PC-9 (cell line): ENCODE data around the gene AKAP4. TPM values are rescaled to one million over a fixed set of nuclear protein-coding genes. Genes with fewer than 3 reads are reported as not detected.
A peak's percentile ranks its signal among the peaks of the same experiment; 100 is the strongest.

Experiments used
- Bru-seq: library from RNA; stranded (reverse); fragments of 400-500 nt; gene quantifications from one replicate; lab custom pipeline; 2021; lab: Mats Ljungman, UMichigan
- BruChase-seq, 2 experiments: library from RNA; stranded (reverse); fragments of 400-500 nt; gene quantifications; one replicate each; lab custom pipeline; 2021; lab: Mats Ljungman, UMichigan
- BruUV-seq: library from RNA; stranded (reverse); fragments of 400-500 nt; replicated peaks from 2 replicates; lab custom pipeline; 2021; lab: Mats Ljungman, UMichigan
- CTCF ChIA-PET: fragments of 300-600 bp; sonication (Branson Sonifier 250); formaldehyde crosslinking; loops from one replicate; lab custom pipeline; 2022; ENCODE audit warnings: antibody characterized with exemption; lab: Charles Lee
- POLR2A ChIA-PET: fragments of 300-600 bp; sonication (Branson Sonifier 250); formaldehyde crosslinking; loops from one replicate; lab custom pipeline; 2022; ENCODE audit warnings: antibody characterized with exemption; ENCODE audit not compliant: unreplicated experiment; lab: Charles Lee
- DNase-seq, 2 experiments: peaks; one replicate each; pipeline versions ENCODE4 v3.0.0 to v3.0.0-alpha.2; 2015 to 2022; ENCODE audit warnings: mixed read lengths in 1 of 2
- H2AFZ ChIP-seq: fragments of 200-600 bp; sonication (generic); 2 replicates; pipeline ENCODE4 v1.8.1; 2017; ENCODE audit warnings: antibody characterized with exemption
- H3F3A ChIP-seq: fragments of 200-600 bp; sonication (generic); 2 replicates; pipeline ENCODE4 v1.8.1; 2017; ENCODE audit warnings: antibody characterized with exemption, mild to moderate bottlenecking, low read depth; ENCODE audit not compliant: insufficient read depth
- H3K27ac ChIP-seq: fragments of 200-600 bp; sonication (generic); 2 replicates; pipeline ENCODE4 v1.6.1; 2016; ENCODE audit warnings: mixed run types
- H3K27me3 ChIP-seq: fragments of 200-600 bp; sonication (generic); 2 replicates; pipeline ENCODE4 v1.6.1; 2016; ENCODE audit warnings: low read depth, mixed run types; ENCODE audit not compliant: insufficient read depth
- H3K36me3 ChIP-seq: fragments of 200-600 bp; sonication (generic); 2 replicates; pipeline ENCODE4 v1.6.1; 2016; ENCODE audit warnings: low read depth, mixed run types
- H3K4me1 ChIP-seq: fragments of 200-600 bp; sonication (generic); replicated peaks from 2 replicates; pipeline ENCODE4 v1.6.1; 2016; ENCODE audit warnings: mixed run types; ENCODE audit not compliant: insufficient read depth
- H3K4me2 ChIP-seq: fragments of 200-600 bp; sonication (generic); 2 replicates; pipeline ENCODE4 v1.6.1; 2017; ENCODE audit warnings: mixed run types
- H3K4me3 ChIP-seq: fragments of 200-600 bp; sonication (generic); 2 replicates; pipeline ENCODE4 v1.6.1; 2016; ENCODE audit warnings: mixed run types
- H3K79me2 ChIP-seq: fragments of 200-600 bp; sonication (generic); 2 replicates; pipeline ENCODE4 v1.6.1; 2017; ENCODE audit warnings: low read depth, mixed run types
- H3K9me2 ChIP-seq: fragments of 200-600 bp; sonication (generic); 2 replicates; pipeline ENCODE4 v1.8.1; 2017; ENCODE audit warnings: mild to moderate bottlenecking; ENCODE audit not compliant: insufficient read depth
- H3K9me3 ChIP-seq: fragments of 200-600 bp; sonication (generic); 2 replicates; pipeline ENCODE4 v1.8.1; 2016; ENCODE audit warnings: low read depth; ENCODE audit not compliant: insufficient read depth
- H4K20me1 ChIP-seq: fragments of 200-600 bp; sonication (generic); 2 replicates; pipeline ENCODE4 v1.8.1; 2017; ENCODE audit not compliant: insufficient read depth
- CTCF ChIP-seq: fragments of 200-600 bp; sonication (generic); conservative IDR thresholded peaks from 2 replicates; pipeline ENCODE4 v1.6.1; 2017; ENCODE audit warnings: mixed run types, antibody characterized with exemption, mild to moderate bottlenecking, moderate library complexity
- EZH2 ChIP-seq: fragments of 200-600 bp; sonication (generic); IDR thresholded peaks from 2 replicates; pipeline ENCODE4 v1.8.0; 2017; ENCODE audit warnings: antibody characterized with exemption, low read depth
- intact Hi-C: fragments of 100-400 bp; cut with micrococcal nuclease; formaldehyde crosslinking; loops from one replicate; pipeline ENCODE4 v1.10.0; 2022; ENCODE audit not compliant: unreplicated experiment
- long read RNA-seq: library from polyadenylated mRNA; stranded (forward); transcript quantifications from one replicate; pipeline ENCODE4 v2.0.0, GENCODE V29; 2022
- total RNA-seq: library from RNA; stranded (reverse); gene quantifications from 2 replicates; pipeline ENCODE4 v1.2.3, GENCODE V29; 2021

Gene AKAP4
- total RNA-seq (not detected in 2 replicates), Bru-seq, nascent RNA (not detected), BruChase-seq, experiment 1, labeled RNA remaining after a 2-hour chase (not detected), BruChase-seq, experiment 2, labeled RNA remaining after a 6-hour chase (not detected)
- long read RNA-seq, result 0 reads

- H3K9me2 ChIP-seq, result no peaks in the 10 kb centered on the region
- H3K27me3 ChIP-seq, result no peaks in the 10 kb centered on the region
- H3K36me3 ChIP-seq, result no peaks in the 10 kb centered on the region
- no peaks in the 10 kb centered on the region for H3K4me1 ChIP-seq
- H3K27ac ChIP-seq, result no peak within 1 kb of the TSS
- H3K9me3 ChIP-seq, result no peaks in the 10 kb centered on the region
- no peaks in the 10 kb centered on the region for H3K79me2 ChIP-seq
- no peaks in the 10 kb centered on the region for H3F3A ChIP-seq
- no peak within 1 kb of the TSS for H3K4me3 ChIP-seq
- no peaks in the 10 kb centered on the region for H4K20me1 ChIP-seq
- no TSS peak for BruUV-seq
- H3K4me2 ChIP-seq, result no peak within 1 kb of the TSS
- ChIA-PET CTCF (no interaction called here), POLR2A (no interaction called here)
- intact Hi-C loops, result loop anchor here (5.0 kb wide), 1 partner anchor 284 kb away; no protein-coding TSS in a partner anchor
- DNase-seq, result no peak
- H2AFZ ChIP-seq, result no peak within 1 kb of the TSS
- TF ChIP-seq EZH2 (no peak), CTCF (no peak)
Observed at GRCh38 chrX:50200907-50201306, at the start of gene AKAP4. Gene AKAP4 (minus strand): TSS chrX:50201007. CDS start chrX:50200889, 118 bp downstream.

DNA sequence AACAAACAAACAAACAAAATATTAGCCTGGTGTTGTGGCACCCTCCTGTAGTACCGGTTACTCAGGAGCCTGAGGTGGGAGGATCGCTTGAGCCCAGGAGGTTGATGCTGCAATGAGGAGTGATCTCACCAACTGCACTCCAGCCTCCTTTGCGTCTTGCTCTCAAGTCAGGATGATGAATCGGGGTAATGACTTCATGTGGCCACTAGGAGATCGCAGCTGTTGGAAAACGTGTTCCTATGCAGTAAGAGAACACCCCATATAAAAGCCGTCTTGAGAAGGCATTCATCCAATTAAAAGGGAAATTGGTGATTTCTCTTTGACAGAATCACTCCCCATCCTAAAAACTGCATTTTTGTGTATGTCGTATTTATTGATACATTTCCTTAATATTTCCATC is 10.7 kb upstream of the AKAP4 start:
- no peaks in the 10 kb centered on the region for H3K27me3 ChIP-seq
- no peak overlapping the region for H3K4me3 ChIP-seq
- BruUV-seq, result no TSS peak
- no peak overlapping the region for H2AFZ ChIP-seq
- H3K9me3 ChIP-seq, result no peaks in the 10 kb centered on the region
- TF ChIP-seq EZH2, result no peak
- TF ChIP-seq CTCF, result 0 out of 2 replicates have a peak, but pooled peaks have one; percentile 20
- H3K9me2 ChIP-seq, result no peaks in the 10 kb centered on the region
- H3K4me2 ChIP-seq, result no peak overlapping the region
- intact Hi-C loops, result no loop called here
- no peaks in the 10 kb centered on the region for H3K36me3 ChIP-seq
- no peak for DNase-seq
- H3F3A ChIP-seq, result no peaks in the 10 kb centered on the region
- H3K79me2 ChIP-seq, result no peaks in the 10 kb centered on the region
- no peaks in the 10 kb centered on the region for H3K4me1 ChIP-seq
- H4K20me1 ChIP-seq, result no peaks in the 10 kb centered on the region
- H3K27ac ChIP-seq, result no peak overlapping the region
- CTCF ChIA-PET, result no interaction called here
- POLR2A ChIA-PET, result no interaction called here

GRCh38 chrX:50206753-50207152 is 5.9 kb upstream of the AKAP4 start:
- H4K20me1 ChIP-seq, result no peaks in the 10 kb centered on the region
- no peak overlapping the region for H3K27ac ChIP-seq
- H3K27me3 ChIP-seq, result no peaks in the 10 kb centered on the region
- no peaks in the 10 kb centered on the region for H3F3A ChIP-seq
- no peaks in the 10 kb centered on the region for H3K36me3 ChIP-seq
- no peak for TF ChIP-seq EZH2
- TF ChIP-seq CTCF, result no peak
- no peaks in the 10 kb centered on the region for H3K9me3 ChIP-seq
- ChIA-PET POLR2A (no interaction called here), CTCF (no interaction called here)
- H2AFZ ChIP-seq, result no peak overlapping the region
- H3K4me2 ChIP-seq, result no peak overlapping the region
- no peak overlapping the region for H3K4me3 ChIP-seq
- H3K4me1 ChIP-seq, result no peaks in the 10 kb centered on the region
- no peaks in the 10 kb centered on the region for H3K79me2 ChIP-seq
- DNase-seq, result no peak
- no peaks in the 10 kb centered on the region for H3K9me2 ChIP-seq
- no TSS peak for BruUV-seq
- intact Hi-C loops, result no loop called here
